A549 (cell line): Measurements from ENCODE around the gene GLT1D1.

ENCODE experiments used
- CHD4 ChIP-seq: fragments of 200-600 bp; sonication (generic); IDR thresholded peaks from 2 replicates; pipeline ENCODE4 v1.6.1; 2016; ENCODE audit warnings: antibody characterized with exemption, mild to moderate bottlenecking, borderline replicate concordance
- EP300 ChIP-seq, 2 experiments: fragments of >200 bp; sonication (Bioruptor Twin); formaldehyde crosslinking; IDR thresholded peaks; 2 replicates in 1 of 2; 3 replicates in 1 of 2; pipeline ENCODE4 v1.6.1; 2016 to 2017
- JUN ChIP-seq, 2 experiments: fragments of >200 bp; sonication (Bioruptor Twin); formaldehyde crosslinking; IDR thresholded peaks; 2 replicates in 1 of 2; 3 replicates in 1 of 2; pipeline ENCODE4 v1.6.1; 2016 to 2017
- JUNB ChIP-seq: fragments of >200 bp; sonication (Bioruptor Twin); formaldehyde crosslinking; IDR thresholded peaks from 2 replicates; pipeline ENCODE4 v1.6.1; 2016
- MYC ChIP-seq: IDR thresholded peaks from 2 replicates; pipeline ENCODE4 v1.6.1; 2012; ENCODE audit warnings: mild to moderate bottlenecking, inconsistent platforms, low read length, improper control_type of control experiment, borderline replicate concordance
- PHF8 ChIP-seq: fragments of 200-600 bp; sonication (generic); IDR thresholded peaks from 2 replicates; pipeline ENCODE4 v1.6.1; 2016; ENCODE audit warnings: low read depth, mild to moderate bottlenecking, antibody characterized with exemption, moderate library complexity, borderline replicate concordance
- POLR2A ChIP-seq: IDR thresholded peaks from 2 replicates; pipeline ENCODE4 v1.6.1; 2012; ENCODE audit warnings: mild to moderate bottlenecking, low read length
- RAD21 ChIP-seq, 2 experiments: fragments of >200 bp in 1 of 2; sonication (Bioruptor Twin) in 1 of 2; formaldehyde crosslinking in 1 of 2; IDR thresholded peaks in 1 of 2; conservative IDR thresholded peaks in 1 of 2; 2 replicates in 1 of 2; 3 replicates in 1 of 2; pipeline ENCODE4 v1.6.1; 2012 to 2018; ENCODE audit warnings: inconsistent platforms in 1 of 2
- ZNF302 ChIP-seq: fragments of 250-450 bp; sonication (Bioruptor Pico); IDR thresholded peaks from 2 replicates; pipeline ENCODE4 v1.9.0; 2021; ENCODE audit warnings: inconsistent platforms, mild to moderate bottlenecking, moderate library complexity
- TF ChIP-seq, protein P1 (sequence below): fragments of >200 bp; sonication (Bioruptor Twin); formaldehyde crosslinking; IDR thresholded peaks from 3 replicates; pipeline ENCODE4 v1.5.1; 2016
- TF ChIP-seq, protein P2 (sequence below): fragments of 250-450 bp; sonication (Bioruptor Pico); IDR thresholded peaks from 2 replicates; pipeline ENCODE4 v1.5.0; 2021; ENCODE audit warnings: mild to moderate bottlenecking, moderate library complexity, borderline replicate concordance
- TF ChIP-seq, protein P3 (sequence below): fragments of >200 bp; sonication (Bioruptor Twin); formaldehyde crosslinking; IDR thresholded peaks from 2 replicates; pipeline ENCODE4 v1.6.1; 2016
- TF ChIP-seq, protein P4 (sequence below): fragments of 150-350 bp; IDR thresholded peaks from 2 replicates; pipeline ENCODE4 v1.6.1; 2014; ENCODE audit warnings: low read depth, mild to moderate bottlenecking, low read length

DNA sequence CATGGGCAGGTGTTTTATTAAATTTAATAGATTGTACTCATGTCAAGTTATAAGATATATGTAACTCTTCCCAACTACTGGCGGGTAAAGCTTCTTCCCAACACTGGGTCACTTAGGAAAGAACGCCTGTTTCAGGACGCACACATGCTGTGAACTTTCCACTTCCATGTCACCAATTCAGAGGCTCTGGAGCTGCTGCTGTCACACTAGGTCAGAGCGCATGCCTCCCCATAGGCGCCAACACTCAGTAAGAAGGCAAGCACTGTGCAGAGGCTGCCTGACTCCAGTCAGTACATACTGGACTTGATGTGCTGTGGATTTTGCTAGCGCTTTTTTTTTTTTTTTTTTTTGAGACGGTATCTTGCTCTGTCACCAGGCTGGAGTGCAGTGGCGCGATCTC, 46.7 kb upstream of the GLT1D1 start:
- TF ChIP-seq JUNB: no peak
- TF ChIP-seq, protein P1, sequence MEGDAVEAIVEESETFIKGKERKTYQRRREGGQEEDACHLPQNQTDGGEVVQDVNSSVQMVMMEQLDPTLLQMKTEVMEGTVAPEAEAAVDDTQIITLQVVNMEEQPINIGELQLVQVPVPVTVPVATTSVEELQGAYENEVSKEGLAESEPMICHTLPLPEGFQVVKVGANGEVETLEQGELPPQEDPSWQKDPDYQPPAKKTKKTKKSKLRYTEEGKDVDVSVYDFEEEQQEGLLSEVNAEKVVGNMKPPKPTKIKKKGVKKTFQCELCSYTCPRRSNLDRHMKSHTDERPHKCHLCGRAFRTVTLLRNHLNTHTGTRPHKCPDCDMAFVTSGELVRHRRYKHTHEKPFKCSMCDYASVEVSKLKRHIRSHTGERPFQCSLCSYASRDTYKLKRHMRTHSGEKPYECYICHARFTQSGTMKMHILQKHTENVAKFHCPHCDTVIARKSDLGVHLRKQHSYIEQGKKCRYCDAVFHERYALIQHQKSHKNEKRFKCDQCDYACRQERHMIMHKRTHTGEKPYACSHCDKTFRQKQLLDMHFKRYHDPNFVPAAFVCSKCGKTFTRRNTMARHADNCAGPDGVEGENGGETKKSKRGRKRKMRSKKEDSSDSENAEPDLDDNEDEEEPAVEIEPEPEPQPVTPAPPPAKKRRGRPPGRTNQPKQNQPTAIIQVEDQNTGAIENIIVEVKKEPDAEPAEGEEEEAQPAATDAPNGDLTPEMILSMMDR: no peak
- no peak for TF ChIP-seq CHD4
- TF ChIP-seq JUN (IDR thresholded peaks at IDR 0.05): no peak
- TF ChIP-seq, protein P2, sequence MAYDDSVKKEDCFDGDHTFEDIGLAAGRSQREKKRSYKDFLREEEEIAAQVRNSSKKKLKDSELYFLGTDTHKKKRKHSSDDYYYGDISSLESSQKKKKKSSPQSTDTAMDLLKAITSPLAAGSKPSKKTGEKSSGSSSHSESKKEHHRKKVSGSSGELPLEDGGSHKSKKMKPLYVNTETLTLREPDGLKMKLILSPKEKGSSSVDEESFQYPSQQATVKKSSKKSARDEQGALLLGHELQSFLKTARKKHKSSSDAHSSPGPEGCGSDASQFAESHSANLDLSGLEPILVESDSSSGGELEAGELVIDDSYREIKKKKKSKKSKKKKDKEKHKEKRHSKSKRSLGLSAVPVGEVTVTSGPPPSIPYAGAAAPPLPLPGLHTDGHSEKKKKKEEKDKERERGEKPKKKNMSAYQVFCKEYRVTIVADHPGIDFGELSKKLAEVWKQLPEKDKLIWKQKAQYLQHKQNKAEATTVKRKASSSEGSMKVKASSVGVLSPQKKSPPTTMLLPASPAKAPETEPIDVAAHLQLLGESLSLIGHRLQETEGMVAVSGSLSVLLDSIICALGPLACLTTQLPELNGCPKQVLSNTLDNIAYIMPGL (CRISPR knock-in tag): no peak
- TF ChIP-seq ZNF302: no peak
- no peak for TF ChIP-seq EP300 (IDR thresholded peaks at IDR 0.05)
- TF ChIP-seq POLR2A: no peak
- no peak for TF ChIP-seq PHF8
- no peak for TF ChIP-seq RAD21 (conservative IDR thresholded peaks at IDR 0.05 in 1 of 2, IDR thresholded peaks at IDR 0.05 in 1 of 2)
- TF ChIP-seq MYC: no peak
- TF ChIP-seq, protein P3, sequence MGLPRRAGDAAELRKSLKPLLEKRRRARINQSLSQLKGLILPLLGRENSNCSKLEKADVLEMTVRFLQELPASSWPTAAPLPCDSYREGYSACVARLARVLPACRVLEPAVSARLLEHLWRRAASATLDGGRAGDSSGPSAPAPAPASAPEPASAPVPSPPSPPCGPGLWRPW: no peak
- TF ChIP-seq, protein P4, sequence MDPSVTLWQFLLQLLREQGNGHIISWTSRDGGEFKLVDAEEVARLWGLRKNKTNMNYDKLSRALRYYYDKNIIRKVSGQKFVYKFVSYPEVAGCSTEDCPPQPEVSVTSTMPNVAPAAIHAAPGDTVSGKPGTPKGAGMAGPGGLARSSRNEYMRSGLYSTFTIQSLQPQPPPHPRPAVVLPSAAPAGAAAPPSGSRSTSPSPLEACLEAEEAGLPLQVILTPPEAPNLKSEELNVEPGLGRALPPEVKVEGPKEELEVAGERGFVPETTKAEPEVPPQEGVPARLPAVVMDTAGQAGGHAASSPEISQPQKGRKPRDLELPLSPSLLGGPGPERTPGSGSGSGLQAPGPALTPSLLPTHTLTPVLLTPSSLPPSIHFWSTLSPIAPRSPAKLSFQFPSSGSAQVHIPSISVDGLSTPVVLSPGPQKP: no peak
